CD14-positive monocyte (primary cell): ENCODE measurements around the gene ABCG4. TPM values are rescaled to one million over a fixed set of nuclear protein-coding genes. Genes with fewer than 3 reads are reported as not detected.
A peak's percentile ranks its signal among the peaks of the same experiment; 100 is the strongest.

Source experiments
- DNase-seq, 3 donors: peaks; one replicate each; pipeline ENCODE4 v3.0.0-alpha.2; 2011 to 2022
- H2AFZ ChIP-seq: 2 replicates; pipeline ENCODE4 v1.6.0; 2012; ENCODE audit warnings: mild to moderate bottlenecking, low read depth, low read length, inconsistent platforms; ENCODE audit not compliant: insufficient read depth, poor library complexity, severe bottlenecking
- H3K27ac ChIP-seq, 2 donors: 1 replicate in 1 of 2; 2 replicates in 1 of 2; pipeline ENCODE4 v1.5.1; 2012 to 2013; ENCODE audit warnings: low read length in 2 of 2, control low read depth in 1 of 2, inconsistent platforms in 1 of 2, low read depth in 1 of 2, mild to moderate bottlenecking in 1 of 2
- H3K27me3 ChIP-seq, 2 donors: one replicate each; pipeline versions ENCODE4 v1.6.0 to v1.6.1; 2011 to 2013; ENCODE audit warnings: low read length in 2 of 2; ENCODE audit not compliant: control insufficient read depth in 2 of 2, insufficient read depth in 2 of 2
- H3K36me3 ChIP-seq, 2 donors: replicated peaks in 1 of 2; 1 replicate in 1 of 2; 2 replicates in 1 of 2; pipeline versions ENCODE4 v1.5.1 to v1.6.1; 2012 to 2013; ENCODE audit warnings: low read length in 2 of 2, control low read depth in 1 of 2, inconsistent platforms in 1 of 2, mild to moderate bottlenecking in 1 of 2; ENCODE audit not compliant: insufficient read depth in 2 of 2, control insufficient read depth in 1 of 2
- H3K4me1 ChIP-seq, 2 donors: 1 replicate in 1 of 2; 2 replicates in 1 of 2; pipeline versions ENCODE4 v1.5.1 to v1.6.1; 2012 to 2013; ENCODE audit warnings: low read length in 2 of 2, control low read depth in 1 of 2, inconsistent platforms in 1 of 2, mild to moderate bottlenecking in 1 of 2, moderate library complexity in 1 of 2; ENCODE audit not compliant: insufficient read depth in 2 of 2, control insufficient read depth in 1 of 2
- H3K4me2 ChIP-seq: replicated peaks from 2 replicates; pipeline ENCODE3; 2012; ENCODE audit warnings: low read length, moderate library complexity, mild to moderate bottlenecking; ENCODE audit not compliant: poor library complexity, severe bottlenecking; ENCODE audit errors: extremely low read depth
- H3K4me3 ChIP-seq, 3 experiments: fragments of 200-600 bp in 1 of 3; sonication (generic) in 1 of 3; replicated peaks in 1 of 3; 1 replicate in 2 of 3; 2 replicates in 1 of 3; pipeline ENCODE4 v1.5.1; 2011 to 2013; ENCODE audit warnings: low read length in 3 of 3, mild to moderate bottlenecking in 3 of 3, control low read depth in 2 of 3, low read depth in 2 of 3, inconsistent platforms in 1 of 3, moderate library complexity in 1 of 3
- H3K79me2 ChIP-seq: 2 replicates; pipeline ENCODE4 v1.6.0; 2012; ENCODE audit warnings: mild to moderate bottlenecking, control low read depth, inconsistent platforms, low read length, moderate library complexity; ENCODE audit not compliant: insufficient read depth
- H3K9ac ChIP-seq: 2 replicates; pipeline ENCODE4 v1.6.0; 2017; ENCODE audit warnings: low read length, mild to moderate bottlenecking; ENCODE audit not compliant: insufficient read depth, poor library complexity, severe bottlenecking
- H3K9me3 ChIP-seq, 2 donors: replicated peaks in 1 of 2; 1 replicate in 1 of 2; 2 replicates in 1 of 2; pipeline versions ENCODE4 v1.5.1 to v1.6.1; 2012 to 2013; ENCODE audit warnings: low read length in 2 of 2, control low read depth in 1 of 2; ENCODE audit not compliant: control insufficient read depth in 1 of 2, insufficient read depth in 1 of 2
- H4K20me1 ChIP-seq: 2 replicates; pipeline ENCODE4 v1.6.0; 2012; ENCODE audit warnings: mild to moderate bottlenecking, low read length, control low read depth, moderate library complexity; ENCODE audit not compliant: insufficient read depth
- H3K27ac Mint-ChIP-seq, 7 donors: one replicate each; pipeline ENCODE4 v1.8.0; 2020; ENCODE audit warnings: mild to moderate bottlenecking in 7 of 7, mixed read lengths in 7 of 7, moderate library complexity in 6 of 7, inconsistent platforms in 2 of 7
- H3K27me3 Mint-ChIP-seq, 3 donors: one replicate each; pipeline ENCODE4 v1.8.0; 2021 to 2022; ENCODE audit warnings: low read depth in 3 of 3, mild to moderate bottlenecking in 3 of 3, mixed read lengths in 3 of 3, moderate library complexity in 3 of 3, inconsistent platforms in 1 of 3
- H3K36me3 Mint-ChIP-seq, 2 donors: one replicate each; pipeline ENCODE4 v1.8.0; 2020; ENCODE audit warnings: mixed read lengths in 2 of 2, inconsistent platforms in 1 of 2, mild to moderate bottlenecking in 1 of 2
- H3K4me1 Mint-ChIP-seq: one replicate; pipeline ENCODE4 v1.8.0; 2020; ENCODE audit warnings: mild to moderate bottlenecking, mixed read lengths
- H3K4me3 Mint-ChIP-seq, 2 donors: one replicate each; pipeline ENCODE4 v1.8.0; 2020; ENCODE audit warnings: mild to moderate bottlenecking in 2 of 2, mixed read lengths in 2 of 2, moderate library complexity in 1 of 2
- H3K9me3 Mint-ChIP-seq, 7 donors: one replicate each; pipeline ENCODE4 v1.8.0; 2020 to 2022; ENCODE audit warnings: mixed read lengths in 7 of 7, mild to moderate bottlenecking in 6 of 7, moderate library complexity in 6 of 7, inconsistent platforms in 2 of 7
- WGBS: methylation state at CpG from one replicate; pipeline ENCODE4 v1.1.5; 2013; ENCODE audit warnings: missing lambda C conversion rate; ENCODE audit not compliant: insufficient coverage; 5-methylcytosine and 5-hydroxymethylcytosine counted together
- intact Hi-C, 2 donors: fragments of 100-400 bp; cut with micrococcal nuclease; formaldehyde crosslinking; loops; one replicate each; pipeline versions ENCODE4 v1.15.0 to v1.15.1; 2023
- polyA plus RNA-seq, 3 donors: library from polyadenylated mRNA; depleted of rRNA in 1 of 3; unstranded in 2 of 3; stranded (reverse) in 1 of 3; fragments of 300-500 nt in 2 of 3; fragments of >200 nt in 1 of 3; fragmentation: Illumina TruSeq in 2 of 3; gene quantifications; 1 replicate in 2 of 3; 2 replicates in 1 of 3; pipeline ENCODE4 v1.2.3, GENCODE V29; 2012 to 2021
- TF ChIP-seq, protein P1 (sequence below): fragments of 200-600 bp; IDR thresholded peaks from one replicate; pipeline ENCODE4 v1.8.0; 2022; ENCODE audit warnings: antibody characterized with exemption, mild to moderate bottlenecking

Gene ABCG4
- polyA plus RNA-seq, 3 donors = 0.04 TPM; not detected in 2

DNA sequence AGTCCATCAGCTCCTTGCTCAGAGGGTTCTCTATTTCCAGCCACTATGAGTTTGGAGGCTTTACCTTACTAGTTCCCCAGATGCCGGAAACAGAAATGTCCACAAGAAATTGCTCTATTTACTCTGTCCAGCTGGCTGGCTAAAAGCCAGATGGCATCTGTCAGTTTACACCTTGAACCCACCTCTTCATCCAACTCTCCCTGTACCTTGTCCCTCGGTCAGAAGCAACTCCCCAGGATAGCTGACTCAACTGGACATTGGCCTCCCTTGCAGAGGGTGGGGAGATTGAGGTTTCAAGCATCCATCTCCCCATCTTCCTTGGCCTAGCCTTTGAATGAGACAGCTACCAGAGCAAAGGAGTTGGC lies 40.0 kb upstream of the ABCG4 start:
- intact Hi-C loops = loop anchor here in 1 of 2 donors (5.0 kb wide), 1 partner anchor 182 kb away; the partner anchor contains the start of gene BCL9L
- H3K27me3 ChIP-seq = no peaks in the 10 kb centered on the region
- no peak for DNase-seq
- peak overlapping the region; percentile 90 for H3K4me2 ChIP-seq
- H3K27ac ChIP-seq = peak overlapping the region; percentile 10 to 86
- no peaks in the 10 kb centered on the region for H3K9me3 Mint-ChIP-seq
- peak overlapping the region; percentile 82 to 94 (median 87) for H3K27ac Mint-ChIP-seq
- H3K36me3 ChIP-seq = peaks cover 42 to 45% of the 10 kb centered on the region in 2 donors
- H3K79me2 ChIP-seq = peaks cover 71% of the 10 kb centered on the region
- peaks cover 37 to 57% of the 10 kb centered on the region in 2 donors for H3K4me1 ChIP-seq
- no peaks in the 10 kb centered on the region for H3K27me3 Mint-ChIP-seq
- H3K36me3 Mint-ChIP-seq = peaks cover 44 to 49% of the 10 kb centered on the region in 2 donors
- H3K4me1 Mint-ChIP-seq = peaks cover 55% of the 10 kb centered on the region
- peak overlapping the region; percentile 75 for H2AFZ ChIP-seq
- peak overlapping the region; percentile 81 for H3K9ac ChIP-seq
- TF ChIP-seq, protein P1, sequence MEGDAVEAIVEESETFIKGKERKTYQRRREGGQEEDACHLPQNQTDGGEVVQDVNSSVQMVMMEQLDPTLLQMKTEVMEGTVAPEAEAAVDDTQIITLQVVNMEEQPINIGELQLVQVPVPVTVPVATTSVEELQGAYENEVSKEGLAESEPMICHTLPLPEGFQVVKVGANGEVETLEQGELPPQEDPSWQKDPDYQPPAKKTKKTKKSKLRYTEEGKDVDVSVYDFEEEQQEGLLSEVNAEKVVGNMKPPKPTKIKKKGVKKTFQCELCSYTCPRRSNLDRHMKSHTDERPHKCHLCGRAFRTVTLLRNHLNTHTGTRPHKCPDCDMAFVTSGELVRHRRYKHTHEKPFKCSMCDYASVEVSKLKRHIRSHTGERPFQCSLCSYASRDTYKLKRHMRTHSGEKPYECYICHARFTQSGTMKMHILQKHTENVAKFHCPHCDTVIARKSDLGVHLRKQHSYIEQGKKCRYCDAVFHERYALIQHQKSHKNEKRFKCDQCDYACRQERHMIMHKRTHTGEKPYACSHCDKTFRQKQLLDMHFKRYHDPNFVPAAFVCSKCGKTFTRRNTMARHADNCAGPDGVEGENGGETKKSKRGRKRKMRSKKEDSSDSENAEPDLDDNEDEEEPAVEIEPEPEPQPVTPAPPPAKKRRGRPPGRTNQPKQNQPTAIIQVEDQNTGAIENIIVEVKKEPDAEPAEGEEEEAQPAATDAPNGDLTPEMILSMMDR = no peak
- H4K20me1 ChIP-seq = peaks cover 50% of the 10 kb centered on the region
- no peaks in the 10 kb centered on the region for H3K9me3 ChIP-seq
- H3K4me3 ChIP-seq = peak overlapping the region; percentile 85 to 93 (median 92)
- 67% methylated on average over 1 of the region's 2 CpGs for WGBS
- H3K4me3 Mint-ChIP-seq = peak overlapping the region; percentile 89 to 97

DNA sequence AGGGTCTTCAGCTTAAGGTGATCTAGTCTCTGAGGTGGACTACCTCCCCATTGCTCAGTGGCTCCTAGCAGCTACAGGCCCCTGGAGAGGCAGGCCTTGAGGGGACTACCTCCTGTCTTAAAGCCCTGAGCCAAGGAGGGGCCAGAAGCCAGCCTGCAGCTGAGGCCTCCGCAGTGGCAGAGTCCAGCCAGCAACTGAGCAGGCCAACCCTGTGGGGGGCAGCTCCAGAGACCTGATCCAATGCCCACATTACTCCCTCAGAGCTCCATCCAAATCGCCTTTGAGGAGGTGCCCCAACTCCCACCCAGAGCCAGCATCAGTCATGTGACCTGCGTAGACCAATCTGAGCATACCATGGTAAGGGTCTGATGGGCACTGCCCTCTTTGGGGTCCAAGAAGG lies 39.0 kb upstream of the ABCG4 start:
- no peaks in the 10 kb centered on the region for H3K9me3 Mint-ChIP-seq
- no peak overlapping the region for H3K9ac ChIP-seq

More for the DNA sequence above, 39.0 kb upstream of the ABCG4 start:
- Mint-ChIP-seq H3K4me3 (peak overlapping the region in 1 of 2 donors; percentile 97), H3K27me3 (no peaks in the 10 kb centered on the region), H3K27ac (peak overlapping the region in 2 of 7 donors; percentile 15 to 54), H3K36me3 (peaks cover 49 to 59% of the 10 kb centered on the region in 2 donors), H3K4me1 (peaks cover 60% of the 10 kb centered on the region)
- H3K4me2 ChIP-seq = peak overlapping the region; percentile 90
- H3K27ac ChIP-seq = peak overlapping the region in 1 of 2 donors; percentile 38
- H3K27me3 ChIP-seq = no peaks in the 10 kb centered on the region
- DNase-seq = no peak
- intact Hi-C loops = loop anchor here in 1 of 2 donors (5.0 kb wide), 1 partner anchor 183 kb away; the partner anchor contains the start of gene BCL9L
- no peaks in the 10 kb centered on the region for H3K9me3 ChIP-seq
- TF ChIP-seq, protein P1 = no peak
- WGBS = 100% methylated on average over 3 of the region's 3 CpGs
- no peak overlapping the region for H2AFZ ChIP-seq
- H4K20me1 ChIP-seq = peaks cover 50% of the 10 kb centered on the region
- H3K79me2 ChIP-seq = peaks cover 70% of the 10 kb centered on the region
- peaks cover 45 to 65% of the 10 kb centered on the region in 2 donors for H3K4me1 ChIP-seq
- peak overlapping the region in 1 of 3 experiments; percentile 93 for H3K4me3 ChIP-seq
- H3K36me3 ChIP-seq = peaks cover 51 to 55% of the 10 kb centered on the region in 2 donors
